ENCODE measurements around the gene DENND6A.

GRCh38 chr3:57655727-57656126 is 37.1 kb downstream of the DENND6A start:
- no peak for TF ChIP-seq POLR2A (IDR thresholded peaks at IDR 0.05)
- TF ChIP-seq CTCF (IDR thresholded peaks at IDR 0.05) = no peak

Data from testis (tissue), 2 donors.